Measurements from ENCODE around the gene GLT8D1. TPM values are rescaled to one million over a fixed set of nuclear protein-coding genes. Genes with fewer than 3 reads are reported as not detected.
"Not testable (repeated sequence)": the region's sequence is repeated elsewhere in the genome, so short reads cannot be mapped to it uniquely, and the experiment has no call there.

The GLT8D1 gene
- total RNA-seq, 3 donors from 2014 or later (not counting 1 experiment from before 2014, with no cell fraction given): 31.1 to 39.4 (median 38.2) TPM

DNA sequence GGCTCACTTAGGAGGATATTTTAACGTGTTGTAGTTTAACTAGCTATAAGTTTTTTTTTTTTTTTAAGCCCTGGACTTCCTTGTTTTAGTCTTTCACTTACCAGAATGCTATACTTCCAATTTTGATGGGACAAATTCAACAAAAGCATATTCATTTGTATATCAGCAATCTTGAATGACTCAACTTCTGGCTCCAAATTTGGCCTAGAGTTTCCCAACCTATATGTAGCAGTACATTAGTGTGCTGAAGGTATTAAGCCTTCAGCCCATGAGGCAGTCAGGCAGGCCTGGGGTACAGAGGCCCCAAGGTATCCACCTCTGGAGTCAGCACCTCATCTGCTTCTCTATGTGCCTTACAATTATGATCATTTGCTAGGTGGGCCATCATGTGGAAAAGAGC, 25.8 kb downstream of the GLT8D1 start:
- Histone ChIP-seq H3K4me3 (ENCODE audit: low read length) (no peak overlapping the region), H3K36me3 (ENCODE audit: control insufficient read depth, insufficient read depth, low read length) (peaks cover 51% of the 10 kb centered on the region), H3K27ac (ENCODE audit: low read length) (no peak overlapping the region), H3K27me3 (ENCODE audit: control insufficient read depth, insufficient read depth, low read length) (no peaks in the 10 kb centered on the region), H3K4me1 (ENCODE audit: control insufficient read depth, insufficient read depth, low read length) (peaks cover 3% of the 10 kb centered on the region), H3K9me3 (ENCODE audit: control insufficient read depth, insufficient read depth, low read length) (no peaks in the 10 kb centered on the region)
- no peaks in the 10 kb centered on the region for H3K27me3 Mint-ChIP-seq (ENCODE audit: low read depth in 2 of 2)
- peaks cover 30% of the 10 kb centered on the region for H3K36me3 Mint-ChIP-seq
- no peak overlapping the region for H3K4me3 Mint-ChIP-seq
- ATAC-seq (no peak), DNase-seq (no peak)
- peak overlapping the region; percentile 14 to 64 for H3K27ac Mint-ChIP-seq
- peaks cover 28 to 48% of the 10 kb centered on the region in 2 donors for H3K4me1 Mint-ChIP-seq
- H3K9me3 Mint-ChIP-seq: no peaks in the 10 kb centered on the region
- TF ChIP-seq, protein P1, sequence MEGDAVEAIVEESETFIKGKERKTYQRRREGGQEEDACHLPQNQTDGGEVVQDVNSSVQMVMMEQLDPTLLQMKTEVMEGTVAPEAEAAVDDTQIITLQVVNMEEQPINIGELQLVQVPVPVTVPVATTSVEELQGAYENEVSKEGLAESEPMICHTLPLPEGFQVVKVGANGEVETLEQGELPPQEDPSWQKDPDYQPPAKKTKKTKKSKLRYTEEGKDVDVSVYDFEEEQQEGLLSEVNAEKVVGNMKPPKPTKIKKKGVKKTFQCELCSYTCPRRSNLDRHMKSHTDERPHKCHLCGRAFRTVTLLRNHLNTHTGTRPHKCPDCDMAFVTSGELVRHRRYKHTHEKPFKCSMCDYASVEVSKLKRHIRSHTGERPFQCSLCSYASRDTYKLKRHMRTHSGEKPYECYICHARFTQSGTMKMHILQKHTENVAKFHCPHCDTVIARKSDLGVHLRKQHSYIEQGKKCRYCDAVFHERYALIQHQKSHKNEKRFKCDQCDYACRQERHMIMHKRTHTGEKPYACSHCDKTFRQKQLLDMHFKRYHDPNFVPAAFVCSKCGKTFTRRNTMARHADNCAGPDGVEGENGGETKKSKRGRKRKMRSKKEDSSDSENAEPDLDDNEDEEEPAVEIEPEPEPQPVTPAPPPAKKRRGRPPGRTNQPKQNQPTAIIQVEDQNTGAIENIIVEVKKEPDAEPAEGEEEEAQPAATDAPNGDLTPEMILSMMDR (IDR thresholded peaks at IDR 0.05): no peak
- WGBS (ENCODE audit: insufficient coverage): no CpG with 5 or more reads among the region's 1 CpG
- intact Hi-C loops (cut with micrococcal nuclease): no loop called here

DNA sequence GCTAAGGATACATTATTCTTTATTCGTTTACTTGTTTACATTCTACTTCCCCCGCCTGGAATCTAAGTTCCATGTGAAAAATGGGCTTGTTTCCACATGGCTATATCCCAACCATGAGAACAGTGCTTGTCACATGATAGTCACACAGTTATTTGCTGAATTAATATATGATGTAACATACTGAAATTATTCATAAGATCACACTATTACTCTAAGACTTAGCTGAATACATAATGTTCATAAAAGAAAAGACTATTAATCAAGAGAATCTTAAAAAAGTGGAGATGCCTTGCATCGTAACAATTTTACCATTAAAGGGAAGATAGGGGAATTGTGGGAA, 26.4 kb downstream of the GLT8D1 start:
- 95% methylated on average over 2 of the region's 3 CpGs for WGBS (ENCODE audit: insufficient coverage)
- H3K27ac ChIP-seq (ENCODE audit: low read length): no peak overlapping the region
- peak overlapping the region; percentile 14 to 64 for H3K27ac Mint-ChIP-seq
- H3K4me3 Mint-ChIP-seq: no peak overlapping the region
- H3K36me3 Mint-ChIP-seq: peaks cover 30% of the 10 kb centered on the region
- peaks cover 22 to 44% of the 10 kb centered on the region in 2 donors for H3K4me1 Mint-ChIP-seq
- ATAC-seq (no peak), DNase-seq (no peak)
- peaks cover 3% of the 10 kb centered on the region for H3K4me1 ChIP-seq (ENCODE audit: control insufficient read depth, insufficient read depth, low read length)
- H3K27me3 ChIP-seq (ENCODE audit: control insufficient read depth, insufficient read depth, low read length): no peaks in the 10 kb centered on the region
- no peaks in the 10 kb centered on the region for H3K27me3 Mint-ChIP-seq (ENCODE audit: low read depth in 2 of 2)
- intact Hi-C loops (cut with micrococcal nuclease): no loop called here
- peaks cover 54% of the 10 kb centered on the region for H3K36me3 ChIP-seq (ENCODE audit: control insufficient read depth, insufficient read depth, low read length)
- no peaks in the 10 kb centered on the region for H3K9me3 Mint-ChIP-seq
- no peak overlapping the region for H3K4me3 ChIP-seq (ENCODE audit: low read length)
- TF ChIP-seq, protein P1 (IDR thresholded peaks at IDR 0.05): no peak
- H3K9me3 ChIP-seq (ENCODE audit: control insufficient read depth, insufficient read depth, low read length): no peaks in the 10 kb centered on the region

DNA sequence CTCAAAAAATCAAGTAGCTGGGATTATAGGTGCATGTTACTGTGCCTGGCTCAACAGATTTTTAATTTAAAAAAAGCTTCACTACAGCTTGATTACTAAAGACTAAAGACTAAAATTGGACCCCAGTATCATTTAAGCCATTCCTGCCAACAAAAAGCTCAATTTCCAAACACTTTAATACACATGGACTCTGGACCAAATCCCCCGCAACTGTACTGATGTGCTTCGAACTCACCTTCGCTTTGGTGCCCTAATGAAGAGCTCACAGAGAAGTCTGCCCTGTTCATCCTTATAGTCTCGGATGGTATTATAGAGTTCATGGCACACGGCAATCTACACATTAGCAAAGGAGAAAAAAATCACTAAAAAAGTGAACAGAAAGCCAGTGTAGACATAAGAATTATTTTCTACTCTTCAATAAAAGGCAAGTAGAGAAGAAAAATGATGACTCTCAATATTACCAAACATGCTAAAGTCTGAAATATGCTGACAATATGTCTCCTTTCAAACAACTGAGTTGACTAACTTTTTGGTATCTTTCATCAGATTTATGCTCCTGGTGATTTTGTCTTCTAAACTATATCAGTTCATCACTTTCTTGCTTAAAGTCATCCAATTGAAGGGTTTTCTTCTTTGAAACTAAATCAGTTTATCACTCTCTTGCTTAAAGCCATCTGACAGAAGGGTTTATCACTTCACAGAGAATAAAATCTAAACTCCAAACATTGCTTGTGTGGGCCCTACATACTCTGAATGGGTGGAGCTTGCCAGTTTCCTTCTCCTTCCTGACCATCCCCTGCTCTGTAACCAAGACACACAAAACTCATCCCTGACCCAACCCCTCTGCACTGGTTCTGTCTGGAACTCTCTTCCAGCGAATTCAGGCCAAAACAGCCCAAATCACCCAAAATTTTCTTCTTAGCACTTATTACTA, 27.1 kb downstream of the GLT8D1 start:
- Histone ChIP-seq H3K9me3 (ENCODE audit: control insufficient read depth, insufficient read depth, low read length) (no peaks in the 10 kb centered on the region), H3K27ac (ENCODE audit: low read length) (no peak overlapping the region), H3K36me3 (ENCODE audit: control insufficient read depth, insufficient read depth, low read length) (peaks cover 56% of the 10 kb centered on the region), H3K27me3 (ENCODE audit: control insufficient read depth, insufficient read depth, low read length) (no peaks in the 10 kb centered on the region), H3K4me1 (ENCODE audit: control insufficient read depth, insufficient read depth, low read length) (peaks cover 2% of the 10 kb centered on the region), H3K4me3 (ENCODE audit: low read length) (no peak overlapping the region)
- WGBS (ENCODE audit: insufficient coverage): 97% methylated on average over 5 of the region's 6 CpGs
- no peak for DNase-seq
- H3K36me3 Mint-ChIP-seq: peaks cover 30% of the 10 kb centered on the region
- intact Hi-C loops (cut with micrococcal nuclease): no loop called here
- no peaks in the 10 kb centered on the region for H3K9me3 Mint-ChIP-seq
- no peaks in the 10 kb centered on the region for H3K27me3 Mint-ChIP-seq (ENCODE audit: low read depth in 2 of 2)
- ATAC-seq: no peak
- H3K4me1 Mint-ChIP-seq: peaks cover 22 to 44% of the 10 kb centered on the region in 2 donors
- peak overlapping the region; percentile 14 to 64 for H3K27ac Mint-ChIP-seq
- TF ChIP-seq, protein P1 (IDR thresholded peaks at IDR 0.05): no peak
- no peak overlapping the region for H3K4me3 Mint-ChIP-seq

DNA sequence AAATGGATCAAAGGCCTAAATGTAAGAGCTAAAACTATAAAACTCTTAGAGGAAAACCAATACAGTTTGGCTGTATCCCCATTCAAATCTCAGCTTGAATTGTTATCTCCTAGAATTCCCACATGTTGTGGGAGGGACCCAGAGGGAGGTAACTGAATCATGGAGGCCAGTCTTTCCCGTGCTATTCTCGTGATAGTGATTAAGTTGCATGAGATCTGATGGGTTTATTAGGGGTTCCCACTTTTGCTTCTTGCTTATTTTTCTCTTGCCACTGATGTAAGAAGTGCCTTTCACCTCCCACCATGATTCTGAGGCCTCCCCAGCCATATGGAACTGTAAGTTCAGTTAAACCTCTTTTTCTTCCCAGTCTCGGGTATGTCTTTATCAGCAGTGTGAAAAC, 29.4 kb downstream of the GLT8D1 start:
- H3K27me3 Mint-ChIP-seq (ENCODE audit: low read depth in 2 of 2); H3K4me3 ChIP-seq (ENCODE audit: low read length); H3K27me3 ChIP-seq (ENCODE audit: control insufficient read depth, insufficient read depth, low read length); ATAC-seq; intact Hi-C loops (cut with micrococcal nuclease); H3K9me3 ChIP-seq (ENCODE audit: control insufficient read depth, insufficient read depth, low read length); DNase-seq; H3K4me3 Mint-ChIP-seq; H3K27ac ChIP-seq (ENCODE audit: low read length); H3K4me1 ChIP-seq (ENCODE audit: control insufficient read depth, insufficient read depth, low read length); H3K9me3 Mint-ChIP-seq: not testable (repeated sequence)
- peaks cover 30% of the 10 kb centered on the region for H3K36me3 Mint-ChIP-seq
- peaks cover 22 to 47% of the 10 kb centered on the region in 2 donors for H3K4me1 Mint-ChIP-seq
- 97% methylated on average over 3 of the region's 3 CpGs for WGBS (ENCODE audit: insufficient coverage)
- H3K27ac Mint-ChIP-seq: peak overlapping the region in 1 of 2 donors; percentile 41
- H3K36me3 ChIP-seq (ENCODE audit: control insufficient read depth, insufficient read depth, low read length): peaks cover 64% of the 10 kb centered on the region

Data from natural killer cell (primary cell).